Parathyroid adenoma (tissue), 2 donors: ENCODE measurements around the gene MSI2.

Source experiments
- H2AFZ ChIP-seq: fragments of 300-600 bp; sonication (generic); one replicate; pipeline ENCODE4 v1.7.0; 2017; ENCODE audit warnings: antibody characterized with exemption, mild to moderate bottlenecking
- H3K27ac ChIP-seq: fragments of 300-600 bp; sonication (generic); one replicate; pipeline ENCODE4 v1.7.0; 2017
- H3K27me3 ChIP-seq: fragments of 300-600 bp; sonication (generic); one replicate; pipeline ENCODE4 v1.7.0; 2017; ENCODE audit warnings: low read length; ENCODE audit not compliant: control insufficient read depth, insufficient read depth
- H3K36me3 ChIP-seq: fragments of 300-600 bp; sonication (generic); one replicate; pipeline ENCODE4 v1.7.0; 2017; ENCODE audit warnings: low read length; ENCODE audit not compliant: control insufficient read depth, insufficient read depth
- H3K4me1 ChIP-seq: fragments of 300-600 bp; sonication (generic); one replicate; pipeline ENCODE4 v1.7.0; 2017; ENCODE audit warnings: control low read depth
- H3K4me2 ChIP-seq: fragments of 300-600 bp; sonication (generic); one replicate; pipeline ENCODE4 v1.7.0; 2017; ENCODE audit warnings: low read length
- H3K4me3 ChIP-seq: fragments of 300-600 bp; sonication (generic); one replicate; pipeline ENCODE4 v1.7.0; 2017; ENCODE audit warnings: low read depth, low read length
- H3K79me2 ChIP-seq: fragments of 300-600 bp; sonication (generic); one replicate; pipeline ENCODE4 v1.7.0; 2017; ENCODE audit warnings: control low read depth
- H3K9ac ChIP-seq: fragments of 300-600 bp; sonication (generic); one replicate; pipeline ENCODE4 v1.7.0; 2017; ENCODE audit warnings: mild to moderate bottlenecking
- H3K9me3 ChIP-seq: fragments of 300-600 bp; sonication (generic); one replicate; pipeline ENCODE4 v1.7.0; 2017; ENCODE audit warnings: low read length; ENCODE audit not compliant: control insufficient read depth
- CTCF ChIP-seq: fragments of 300-600 bp; sonication (generic); IDR thresholded peaks from one replicate; pipeline ENCODE4 v1.7.0; 2017; ENCODE audit warnings: antibody characterized with exemption, mild to moderate bottlenecking
- donor health status: primary hyperparathyroidism.

Gene MSI2

GRCh38 chr17:57608369-57609124 lies 352.2 kb downstream of the MSI2 start:
- no peaks in the 10 kb centered on the region for H3K9me3 ChIP-seq
- no peaks in the 10 kb centered on the region for H3K27me3 ChIP-seq
- no peak for TF ChIP-seq CTCF
- H3K4me3 ChIP-seq: no peak overlapping the region
- peaks cover 8% of the 10 kb centered on the region for H3K79me2 ChIP-seq
- H3K9ac ChIP-seq: no peak overlapping the region
- peak overlapping the region; percentile 55 for H3K27ac ChIP-seq
- peaks cover 74% of the 10 kb centered on the region for H3K4me1 ChIP-seq
- no peaks in the 10 kb centered on the region for H3K36me3 ChIP-seq
- H3K4me2 ChIP-seq: no peak overlapping the region
- no peak overlapping the region for H2AFZ ChIP-seq

GRCh38 chr17:57609125-57609877 lies 353.0 kb downstream of the MSI2 start:
- H3K9ac ChIP-seq: no peak overlapping the region
- peak overlapping the region; percentile 11 for H3K4me2 ChIP-seq
- peak overlapping the region; percentile 55 for H3K27ac ChIP-seq

GRCh38 chr17:57609878-57610270 lies 353.6 kb downstream of the MSI2 start:
- Histone ChIP-seq H2AFZ (no peak overlapping the region), H3K9me3 (no peaks in the 10 kb centered on the region), H3K36me3 (no peaks in the 10 kb centered on the region), H3K79me2 (peaks cover 10% of the 10 kb centered on the region), H3K27me3 (no peaks in the 10 kb centered on the region), H3K4me1 (peaks cover 60% of the 10 kb centered on the region), H3K4me2 (no peak overlapping the region), H3K27ac (peak overlapping the region; percentile 55), H3K9ac (no peak overlapping the region), H3K4me3 (no peak overlapping the region)
- no peak for TF ChIP-seq CTCF

More at GRCh38 chr17:57609125-57609877, 353.0 kb downstream of the MSI2 start:
- Histone ChIP-seq H3K9me3 (no peaks in the 10 kb centered on the region), H3K4me1 (peaks cover 66% of the 10 kb centered on the region), H3K79me2 (peaks cover 6% of the 10 kb centered on the region), H3K27me3 (no peaks in the 10 kb centered on the region), H3K36me3 (no peaks in the 10 kb centered on the region), H3K4me3 (no peak overlapping the region), H2AFZ (no peak overlapping the region)
- TF ChIP-seq CTCF: peak; percentile 29

GRCh38 chr17:57612202-57613071 lies 356.1 kb downstream of the MSI2 start:
- Histone ChIP-seq H3K9me3 (no peaks in the 10 kb centered on the region), H3K4me2 (no peak overlapping the region), H3K27ac (peak overlapping the region; percentile 66), H2AFZ (no peak overlapping the region), H3K9ac (no peak overlapping the region), H3K36me3 (no peaks in the 10 kb centered on the region), H3K79me2 (peaks cover 4% of the 10 kb centered on the region), H3K27me3 (no peaks in the 10 kb centered on the region), H3K4me3 (no peak overlapping the region), H3K4me1 (peaks cover 35% of the 10 kb centered on the region)
- TF ChIP-seq CTCF: no peak
